SK-N-SH (cell line): ENCODE results near the gene LGI1. TPM values are rescaled to one million over a fixed set of nuclear protein-coding genes. Genes with fewer than 3 reads are reported as not detected.

Source experiments
- CTCF ChIA-PET: fragments of 300-600, 350-600 bp; formaldehyde crosslinking; extraction: SDS; loops from one replicate; lab custom pipeline; 2021; lab: Yijun Ruan, JAX
- POLR2A ChIA-PET: fragments of 350-600 bp; sonication (Branson Sonifier 250); formaldehyde crosslinking; extraction: SDS; loops from one replicate; lab custom pipeline; 2020; ENCODE audit warnings: antibody characterized with exemption, inconsistent platforms; lab: Yijun Ruan, JAX
- DNase-seq: peaks from one replicate; pipeline ENCODE4 v3.0.0; 2012
- H2AFZ ChIP-seq: fragments of 200-600 bp; sonication (generic); 2 replicates; pipeline ENCODE4 v1.8.1; 2016; ENCODE audit warnings: antibody characterized with exemption, mild to moderate bottlenecking, low read depth
- H3F3A ChIP-seq: fragments of 200-600 bp; sonication (generic); replicated peaks from 2 replicates; pipeline ENCODE3; 2016; ENCODE audit warnings: antibody characterized with exemption, mild to moderate bottlenecking; ENCODE audit not compliant: insufficient read depth
- H3K27ac ChIP-seq, 2 experiments: fragments of 200-500 bp in 1 of 2; fragments of 200-600 bp in 1 of 2; sonication (Bioruptor generic) in 1 of 2; sonication (generic), shearing (Covaris generic) in 1 of 2; 2 replicates each; pipeline versions ENCODE4 v1.5.1 to v1.6.1; 2014 to 2016; ENCODE audit warnings: low read depth in 2 of 2, inconsistent platforms in 1 of 2, low read length in 1 of 2, mild to moderate bottlenecking in 1 of 2, mixed read lengths in 1 of 2
- H3K27me3 ChIP-seq: fragments of 200-600 bp; sonication (generic), shearing (Covaris generic); 2 replicates; pipeline ENCODE4 v1.6.1; 2016; ENCODE audit warnings: mixed run types; ENCODE audit not compliant: insufficient read depth
- H3K36me3 ChIP-seq, 2 experiments: fragments of 200-500 bp in 1 of 2; fragments of 200-600 bp in 1 of 2; sonication (Bioruptor generic) in 1 of 2; sonication (generic) in 1 of 2; replicated peaks in 1 of 2; 2 replicates each; pipeline versions ENCODE3 to v1.5.1; 2014 to 2016; ENCODE audit warnings: low read length in 1 of 2, mild to moderate bottlenecking in 1 of 2; ENCODE audit not compliant: insufficient read depth in 2 of 2, control insufficient read depth in 1 of 2
- H3K4me1 ChIP-seq, 2 experiments: fragments of 200-500 bp in 1 of 2; fragments of 200-600 bp in 1 of 2; sonication (Bioruptor generic) in 1 of 2; sonication (generic), shearing (Covaris generic) in 1 of 2; 2 replicates each; pipeline versions ENCODE4 v1.5.1 to v1.6.1; 2014 to 2016; ENCODE audit warnings: low read depth in 1 of 2, low read length in 1 of 2, mixed run types in 1 of 2; ENCODE audit not compliant: insufficient read depth in 2 of 2, control insufficient read depth in 1 of 2
- H3K4me2 ChIP-seq: fragments of 200-600 bp; sonication (generic), shearing (Covaris generic); 2 replicates; pipeline ENCODE4 v1.6.1; 2017; ENCODE audit warnings: mixed run types
- H3K4me3 ChIP-seq, 2 experiments: fragments of 200-500 bp in 1 of 2; fragments of 200-600 bp in 1 of 2; sonication (Bioruptor generic) in 1 of 2; sonication (generic), shearing (Covaris generic) in 1 of 2; 2 replicates each; pipeline versions ENCODE4 v1.5.1 to v1.8.1; 2014 to 2016; ENCODE audit warnings: low read depth in 2 of 2, inconsistent platforms in 1 of 2, low read length in 1 of 2, mild to moderate bottlenecking in 1 of 2, mixed read lengths in 1 of 2, moderate library complexity in 1 of 2
- H3K79me2 ChIP-seq: fragments of 200-600 bp; sonication (generic); 2 replicates; pipeline ENCODE4 v1.8.1; 2017; ENCODE audit warnings: mild to moderate bottlenecking; ENCODE audit not compliant: insufficient read depth
- H3K9ac ChIP-seq: fragments of 200-600 bp; sonication (generic); 2 replicates; pipeline ENCODE4 v1.6.1; 2017; ENCODE audit warnings: mixed run types
- H3K9me2 ChIP-seq: fragments of 200-600 bp; sonication (generic); 2 replicates; pipeline ENCODE4 v1.6.1; 2017; ENCODE audit warnings: mixed run types
- H3K9me3 ChIP-seq: fragments of 200-600 bp; sonication (generic); 2 replicates; pipeline ENCODE4 v1.6.1; 2017; ENCODE audit warnings: mixed run types, mild to moderate bottlenecking, moderate library complexity
- H4K20me1 ChIP-seq: fragments of 200-600 bp; sonication (generic); 2 replicates; pipeline ENCODE4 v1.6.1; 2017; ENCODE audit warnings: mild to moderate bottlenecking, mixed run types; ENCODE audit not compliant: insufficient read depth
- ELF1 ChIP-seq: IDR thresholded peaks from 2 replicates; pipeline ENCODE4 v1.4.0; 2012
- EP300 ChIP-seq, 2 experiments: IDR thresholded peaks; 2 replicates each; pipeline versions ENCODE4 v1.4.0 to v1.6.1; 2012; ENCODE audit warnings: borderline replicate concordance in 1 of 2, low read depth in 1 of 2, low read length in 1 of 2
- FOXJ3 ChIP-seq: sonication (generic); formaldehyde crosslinking; IDR thresholded peaks from 2 replicates; pipeline ENCODE4 v1.5.1; 2020; ENCODE audit warnings: mild to moderate bottlenecking, missing genetic modification reagents
- FOXM1 ChIP-seq: IDR thresholded peaks from 2 replicates; pipeline ENCODE4 v1.4.0; 2012; ENCODE audit warnings: low read depth, mild to moderate bottlenecking
- GABPA ChIP-seq: IDR thresholded peaks from 2 replicates; pipeline ENCODE4 v1.4.0; 2012; ENCODE audit warnings: low read depth, mild to moderate bottlenecking
- GATA2 ChIP-seq: sonication (generic); formaldehyde crosslinking; IDR thresholded peaks from 2 replicates; pipeline ENCODE4 v1.5.0; 2020; ENCODE audit warnings: mild to moderate bottlenecking, missing genetic modification reagents
- IRF3 ChIP-seq: fragments of 150-350 bp; IDR thresholded peaks from 2 replicates; pipeline ENCODE4 v1.6.1; 2016; ENCODE audit warnings: mild to moderate bottlenecking, low read depth, low read length
- JUND ChIP-seq: IDR thresholded peaks from 2 replicates; pipeline ENCODE4 v1.4.0; 2012
- MAX ChIP-seq: IDR thresholded peaks from 2 replicates; pipeline ENCODE4 v1.4.0; 2012; ENCODE audit warnings: low read depth
- MEF2A ChIP-seq: IDR thresholded peaks from 2 replicates; pipeline ENCODE4 v1.4.0; 2012; ENCODE audit warnings: low read depth, borderline replicate concordance
- MXI1 ChIP-seq: IDR thresholded peaks from 2 replicates; pipeline ENCODE4 v1.6.1; 2012; ENCODE audit warnings: mild to moderate bottlenecking, low read depth, low read length, improper control_type of control experiment
- NFIC ChIP-seq: IDR thresholded peaks from 2 replicates; pipeline ENCODE4 v1.4.0; 2012; ENCODE audit warnings: borderline replicate concordance
- NRF1 ChIP-seq: IDR thresholded peaks from 2 replicates; pipeline ENCODE4 v1.6.1; 2012; ENCODE audit warnings: low read depth, mild to moderate bottlenecking, low read length
- PBX3 ChIP-seq: IDR thresholded peaks from 2 replicates; pipeline ENCODE4; 2012
- POLR2AphosphoS5 ChIP-seq: IDR thresholded peaks from 2 replicates; pipeline ENCODE4 v1.6.1; 2012; ENCODE audit warnings: low read depth, low read length
- RAD21 ChIP-seq: IDR thresholded peaks from 2 replicates; pipeline ENCODE4 v1.6.1; 2012; ENCODE audit warnings: mild to moderate bottlenecking, low read length
- RCOR1 ChIP-seq: fragments of 150-350 bp; IDR thresholded peaks from 2 replicates; pipeline ENCODE4 v1.6.1; 2017; ENCODE audit warnings: antibody characterized with exemption, low read length
- RFX5 ChIP-seq: IDR thresholded peaks from 2 replicates; pipeline ENCODE4 v1.6.1; 2012; ENCODE audit warnings: mild to moderate bottlenecking, improper control_type of control experiment, low read length
- RXRA ChIP-seq: IDR thresholded peaks from 2 replicates; pipeline ENCODE4 v1.4.0; 2012; ENCODE audit warnings: low read depth, mild to moderate bottlenecking, borderline replicate concordance
- SIN3A ChIP-seq: IDR thresholded peaks from 2 replicates; pipeline ENCODE4 v1.6.1; 2012; ENCODE audit warnings: low read depth, mild to moderate bottlenecking, low read length, moderate library complexity, borderline replicate concordance
- SMC3 ChIP-seq: IDR thresholded peaks from 2 replicates; pipeline ENCODE4 v1.6.1; 2012; ENCODE audit warnings: low read depth, low read length, improper control_type of control experiment
- TAF1 ChIP-seq: IDR thresholded peaks from 2 replicates; pipeline ENCODE4 v1.6.1; 2012; ENCODE audit warnings: low read depth, mild to moderate bottlenecking, low read length, moderate library complexity, borderline replicate concordance
- TEAD4 ChIP-seq: IDR thresholded peaks from 2 replicates; pipeline ENCODE4 v1.4.0; 2012; ENCODE audit warnings: mild to moderate bottlenecking, borderline replicate concordance; ENCODE audit not compliant: insufficient read depth
- USF1 ChIP-seq: IDR thresholded peaks from 2 replicates; pipeline ENCODE4 v1.4.0; 2012; ENCODE audit warnings: low read depth, borderline replicate concordance
- USF2 ChIP-seq: fragments of 150-350 bp; IDR thresholded peaks from 2 replicates; pipeline ENCODE4 v1.6.1; 2017; ENCODE audit warnings: antibody characterized with exemption, low read length, low read depth, borderline replicate concordance
- WGBS: methylation state at CpG from one replicate; pipeline ENCODE4 v1.1.6; 2017; ENCODE audit warnings: low lambda C conversion rate; 5-methylcytosine and 5-hydroxymethylcytosine counted together
- polyA plus RNA-seq, 3 experiments: library from polyadenylated mRNA; depleted of rRNA; stranded (reverse); fragments of >200 nt; gene quantifications; 2 replicates each; pipeline ENCODE4 v1.2.3, GENCODE V29; 2012

The LGI1 gene
- polyA plus RNA-seq, 1 of the 3 experiments (the other 2 are of a cell fraction) = 0.03 TPM

- WGBS = 34% methylated on average over 2 of the region's 2 CpGs
- no peaks in the 10 kb centered on the region for H3K9me3 ChIP-seq
- TF ChIP-seq USF1 (no peak), FOXJ3 (CRISPR knock-in tag) (no peak), NRF1 (no peak), POLR2AphosphoS5 (no peak), EP300 (IDR thresholded peaks at IDR 0.05; ENCODE audit: borderline replicate concordance in 1 of 2, low read depth in 1 of 2, low read length in 1 of 2) (no peak), MEF2A (no peak), PBX3 (no peak), GABPA (no peak), IRF3 (no peak), RCOR1 (no peak), SIN3A (no peak), RFX5 (no peak)
- TF ChIP-seq, all 33 proteins: peak for 0
- peaks cover 0 to 9% of the 10 kb centered on the region in 2 experiments; a peak in 1 of 4 replicates for H3K4me1 ChIP-seq
- DNase-seq = no peak
- H3F3A ChIP-seq = no peaks in the 10 kb centered on the region
- H3K9ac ChIP-seq = no peak overlapping the region
- ChIA-PET POLR2A (interaction anchor here (0.9 kb wide), 1 partner anchor 10 kb away, joined by 6 read pairs; the partner anchor contains the start of gene FRA10AC1), CTCF (interaction anchor here (0.9 to 2.2 kb wide), 3 partner anchors 10 to 103 kb away, joined by 3 to 10 read pairs (median 4); partner anchors contain the start of gene FRA10AC1)
- no peaks in the 10 kb centered on the region for H3K27me3 ChIP-seq
- no peaks in the 10 kb centered on the region for H4K20me1 ChIP-seq
- no peaks in the 10 kb centered on the region for H3K9me2 ChIP-seq
- no peak overlapping the region for H3K4me2 ChIP-seq
- no peak overlapping the region for H3K27ac ChIP-seq
- no peak overlapping the region for H2AFZ ChIP-seq
- no peak overlapping the region for H3K4me3 ChIP-seq
- H3K36me3 ChIP-seq = no peaks in the 10 kb centered on the region
- no peaks in the 10 kb centered on the region for H3K79me2 ChIP-seq
These were observed 45.1 kb upstream of the LGI1 start for GRCh38 chr10:93712593-93712992.

GRCh38 chr10:93715345-93715744 lies 42.4 kb upstream of the LGI1 start:
- WGBS = 53% methylated on average over 5 of the region's 5 CpGs
- no peak for TF ChIP-seq SMC3
- no peak for TF ChIP-seq NFIC
- no peak for TF ChIP-seq MAX
- TF ChIP-seq JUND = no peak
- TF ChIP-seq MXI1 = no peak
- TF ChIP-seq RXRA = no peak
- no peak for TF ChIP-seq TAF1
- TF ChIP-seq GATA2 = no peak
- no peak for TF ChIP-seq SIN3A
- TF ChIP-seq TEAD4 = no peak
- no peak for TF ChIP-seq GABPA
- TF ChIP-seq ELF1 = no peak
- TF ChIP-seq RAD21 = no peak
- TF ChIP-seq POLR2AphosphoS5 = no peak
- no peak for TF ChIP-seq FOXM1
- TF ChIP-seq EP300 (IDR thresholded peaks at IDR 0.05; ENCODE audit: borderline replicate concordance in 1 of 2, low read depth in 1 of 2, low read length in 1 of 2) = no peak
- TF ChIP-seq USF2 = no peak
- TF ChIP-seq, all 33 proteins: peak for 0
- Histone ChIP-seq H3K27me3 (no peaks in the 10 kb centered on the region), H3K79me2 (no peaks in the 10 kb centered on the region), H3F3A (no peaks in the 10 kb centered on the region), H3K9me3 (no peaks in the 10 kb centered on the region), H3K4me1 (peaks cover 0 to 6% of the 10 kb centered on the region in 2 experiments; a peak in 1 of 4 replicates), H3K9ac (no peak overlapping the region), H4K20me1 (no peaks in the 10 kb centered on the region), H2AFZ (no peak overlapping the region), H3K4me3 (no peak overlapping the region), H3K9me2 (no peaks in the 10 kb centered on the region), H3K27ac (no peak overlapping the region), H3K36me3 (no peaks in the 10 kb centered on the region), H3K4me2 (no peak overlapping the region)
- no peak for DNase-seq
- ChIA-PET POLR2A (no interaction called here), CTCF (interaction anchor here (1.0 kb wide), 1 partner anchor 89 kb away, joined by 3 read pairs; no protein-coding TSS in a partner anchor)
